ENCODE results near the gene IBTK.
"Not testable (repeated sequence)": the region's sequence is repeated elsewhere in the genome, so short reads cannot be mapped to it uniquely, and the experiment has no call there.

Gene IBTK

DNA sequence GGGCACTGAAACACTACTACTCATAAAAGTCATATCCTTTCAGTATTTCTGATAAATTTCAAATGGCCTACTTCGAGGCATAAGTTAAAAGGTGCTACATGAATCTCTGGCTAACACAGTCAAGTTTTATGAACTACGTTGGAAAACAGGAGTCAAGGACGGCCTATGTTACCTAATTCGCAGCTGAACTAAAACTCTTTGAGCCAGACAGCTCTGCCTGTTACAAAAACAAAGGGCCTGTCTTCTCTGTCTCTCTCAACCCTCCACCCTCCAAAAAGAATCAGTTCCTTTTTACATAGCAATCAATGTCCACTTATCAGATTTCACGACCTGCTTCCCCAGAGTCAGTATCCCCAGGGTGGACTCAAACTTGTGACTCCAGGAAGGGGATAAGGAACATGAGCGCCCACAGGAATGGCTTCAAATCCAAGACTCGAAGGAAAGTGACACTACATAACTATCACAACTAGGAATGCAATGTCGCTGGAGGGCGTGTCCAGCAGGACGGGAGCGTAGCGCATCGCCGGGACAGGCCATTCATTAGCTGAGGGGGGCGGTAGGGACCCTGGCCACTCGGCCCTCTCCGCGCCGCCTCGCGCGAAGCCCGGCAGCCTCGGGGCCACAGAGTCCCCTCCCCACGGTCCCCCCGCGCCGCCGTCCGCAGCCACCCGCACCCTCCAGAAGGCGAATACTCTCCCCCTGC, 591 bp downstream of the IBTK start:
- peak; percentile 91 for DNase-seq

- DNase-seq: no peak
Observed at GRCh38 chr6:82246370-82246769, 1.2 kb downstream of the IBTK start.

- no peak for DNase-seq
Observed at GRCh38 chr6:82245376-82245775, 2.2 kb downstream of the IBTK start.

DNA sequence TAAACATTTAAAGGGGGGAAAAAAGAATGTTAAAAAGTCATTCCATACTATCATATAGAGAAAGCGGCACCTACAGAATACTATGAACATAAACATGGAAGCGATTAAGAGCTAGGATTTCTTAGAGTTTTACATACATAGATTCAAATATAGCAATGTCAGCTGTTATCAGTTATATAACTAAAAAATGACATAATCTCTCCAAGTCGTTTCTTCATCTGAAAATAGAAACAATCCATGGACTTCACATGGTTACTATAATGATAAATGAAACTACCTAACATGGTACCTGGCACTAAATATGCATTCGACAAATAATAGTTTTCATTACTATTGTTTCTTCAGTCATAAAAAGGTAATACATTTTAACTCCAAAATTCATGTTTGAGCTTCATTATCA, 3.7 kb downstream of the IBTK start:
- no peak for DNase-seq

GRCh38 chr6:82240186-82240585, 7.4 kb downstream of the IBTK start:
- peak; percentile 45 for DNase-seq

GRCh38 chr6:82239597-82239996, 7.9 kb downstream of the IBTK start:
- no peak for DNase-seq

DNA sequence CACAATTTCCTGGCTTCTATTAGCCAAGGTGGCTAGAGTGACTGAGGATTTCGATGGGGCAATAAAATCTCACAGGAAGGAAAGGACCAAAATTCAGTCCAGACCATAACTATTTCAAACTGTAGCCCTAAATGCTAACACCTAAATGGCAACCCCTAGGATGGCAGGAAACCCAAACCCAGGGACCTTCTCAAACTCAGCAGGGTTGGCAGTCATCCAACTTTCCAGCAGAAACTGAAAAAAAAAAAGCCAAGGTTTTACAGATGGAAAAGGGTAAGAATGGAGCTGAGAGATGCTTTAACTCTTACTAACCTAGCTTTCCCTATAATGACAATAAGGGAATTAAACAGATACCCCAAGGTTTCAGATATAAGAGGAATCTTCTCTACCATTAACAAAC, 10.5 kb downstream of the IBTK start:
- no peak for DNase-seq

GRCh38 chr6:82227770-82228169, 19.8 kb downstream of the IBTK start:
- DNase-seq: no peak

GRCh38 chr6:82220167-82220566, 27.4 kb downstream of the IBTK start:
- DNase-seq: no peak

GRCh38 chr6:82217018-82217586, 30.4 kb downstream of the IBTK start:
- DNase-seq: peak; percentile 80

- peak; percentile 26 for DNase-seq
Observed at GRCh38 chr6:82216549-82216948, 31.0 kb downstream of the IBTK start.

DNA sequence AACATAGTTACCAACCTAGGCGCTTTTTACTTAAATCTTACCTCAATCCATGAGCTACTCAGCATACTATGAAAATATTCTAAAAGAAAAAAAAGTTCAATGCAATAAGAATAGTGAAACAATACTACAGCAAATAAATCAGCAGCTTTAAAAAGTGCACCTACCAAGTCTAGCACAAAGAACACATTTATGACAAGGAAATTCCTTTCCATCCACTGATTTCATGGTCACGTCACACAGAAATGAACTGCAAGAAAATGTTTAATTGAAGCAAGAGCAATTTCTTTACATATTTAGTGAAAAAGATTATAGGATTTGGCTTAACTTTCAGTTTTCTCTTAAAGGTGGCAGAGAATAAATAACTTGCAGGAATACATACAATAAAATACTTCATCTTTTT, 36.2 kb downstream of the IBTK start:
- no peak for DNase-seq

DNA sequence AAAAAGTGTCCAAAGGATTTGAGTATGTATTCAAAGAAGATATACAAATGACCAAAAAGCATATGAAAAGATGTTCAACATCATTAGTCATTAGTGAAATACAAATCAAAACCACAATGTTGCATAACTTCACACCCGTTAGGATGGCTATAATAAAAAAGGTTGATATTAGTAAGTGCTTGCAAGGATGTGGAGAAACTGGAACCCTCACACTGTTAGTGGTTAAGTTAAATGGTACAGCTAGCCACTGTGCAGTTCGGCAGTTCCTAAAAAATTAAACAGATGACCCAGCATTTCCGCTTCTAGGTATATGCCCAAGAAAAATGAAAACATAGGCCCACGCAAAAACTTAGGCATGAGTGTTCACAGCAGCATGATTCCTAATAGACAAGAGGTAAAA, 38.6 kb downstream of the IBTK start:
- no peak for DNase-seq

DNA sequence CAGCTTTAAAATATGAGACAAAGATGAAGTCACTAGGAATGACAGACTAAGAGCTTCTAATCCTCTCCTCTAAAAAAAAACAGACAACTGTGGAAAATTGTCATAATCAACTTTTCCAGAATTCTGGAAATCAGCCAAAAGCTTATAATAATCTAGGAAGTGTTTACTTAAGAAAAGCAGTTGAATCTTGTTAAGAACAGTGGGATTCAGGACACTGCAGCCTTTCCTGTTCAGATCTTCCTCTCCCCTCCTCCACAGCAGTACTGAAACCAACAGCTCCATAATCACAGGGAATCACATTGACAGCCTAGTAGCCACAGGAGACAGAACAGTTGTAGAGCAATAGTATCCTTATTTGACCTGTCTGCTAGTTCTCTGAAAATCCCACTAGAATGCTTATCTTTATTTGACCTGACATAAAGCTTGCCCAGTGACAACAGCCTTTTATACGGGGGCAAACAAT, 41.6 kb downstream of the IBTK start:
- DNase-seq: peak; percentile 80

- DNase-seq: no peak
Observed at GRCh38 chr6:82204020-82204419, 43.5 kb downstream of the IBTK start.

GRCh38 chr6:82197784-82198183, 49.8 kb downstream of the IBTK start:
- DNase-seq: no peak

- not testable (repeated sequence) for DNase-seq
Observed at GRCh38 chr6:82197245-82197644, 50.3 kb downstream of the IBTK start.

DNA sequence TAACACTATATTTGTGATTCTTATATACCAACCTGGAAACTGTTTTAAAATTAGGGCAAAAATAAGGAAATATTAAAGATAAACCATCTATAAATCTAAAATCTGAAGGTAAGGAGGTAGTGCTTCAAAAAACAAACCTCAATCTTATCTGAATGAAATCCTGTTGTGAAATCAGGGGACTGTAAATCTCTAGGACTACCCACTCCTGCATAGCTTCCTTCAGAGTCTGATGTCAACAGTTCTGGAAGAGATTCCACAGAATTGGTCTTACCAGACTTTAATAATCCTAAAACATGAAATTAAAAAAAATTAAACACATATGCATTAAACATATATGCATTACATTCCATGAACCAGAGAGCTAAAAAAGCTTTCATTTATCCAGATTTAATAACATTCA, 51.4 kb downstream of the IBTK start:
- DNase-seq: no peak

DNA sequence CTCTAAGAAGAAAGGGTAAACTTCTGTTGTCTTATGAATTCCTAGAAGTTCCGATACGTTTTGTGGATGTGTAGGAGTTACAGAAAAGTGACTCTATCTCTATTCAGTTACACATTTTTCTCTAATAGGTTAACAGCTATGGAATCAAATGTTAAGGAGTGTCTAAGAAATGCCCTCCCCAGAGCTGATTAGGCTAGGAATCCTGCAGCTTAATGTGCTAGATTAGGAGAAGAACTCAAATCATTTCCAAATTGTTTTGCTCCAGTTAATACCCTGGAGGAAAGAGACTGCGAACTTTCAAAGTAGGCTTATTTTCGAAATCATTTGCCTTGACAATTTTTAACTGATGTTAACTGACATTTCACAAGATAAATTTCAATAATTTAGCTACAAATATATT, 51.9 kb downstream of the IBTK start:
- no peak for DNase-seq

DNA sequence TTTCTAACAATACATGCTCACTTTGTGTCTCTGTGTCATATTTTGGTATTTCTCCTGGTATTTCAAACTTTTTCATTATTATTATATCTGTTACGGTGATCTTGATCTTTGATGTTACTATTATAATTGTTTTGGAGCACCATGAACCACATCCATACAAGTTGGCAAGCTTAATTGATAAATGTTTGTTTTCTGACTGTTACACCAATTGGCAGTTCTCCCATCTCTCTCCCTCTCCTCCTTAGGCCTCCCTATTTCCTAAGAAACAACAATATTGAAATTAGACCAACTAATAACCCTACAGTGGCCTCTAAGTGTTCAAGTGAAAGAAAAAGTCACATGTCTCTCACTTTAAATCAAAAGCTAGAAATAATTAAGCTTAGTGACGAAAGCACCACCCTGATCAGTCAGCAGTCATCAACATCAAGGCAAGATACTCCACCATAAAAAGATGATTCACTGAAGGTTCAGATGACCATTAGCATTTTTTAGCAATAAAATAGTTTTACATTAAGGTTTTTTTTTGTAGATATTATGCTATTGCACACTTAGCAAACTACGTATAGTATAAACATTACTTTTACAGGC, 61.5 kb downstream of the IBTK start:
- DNase-seq: no peak

GRCh38 chr6:82183642-82184282, 63.8 kb downstream of the IBTK start:
- no peak for DNase-seq

DNA sequence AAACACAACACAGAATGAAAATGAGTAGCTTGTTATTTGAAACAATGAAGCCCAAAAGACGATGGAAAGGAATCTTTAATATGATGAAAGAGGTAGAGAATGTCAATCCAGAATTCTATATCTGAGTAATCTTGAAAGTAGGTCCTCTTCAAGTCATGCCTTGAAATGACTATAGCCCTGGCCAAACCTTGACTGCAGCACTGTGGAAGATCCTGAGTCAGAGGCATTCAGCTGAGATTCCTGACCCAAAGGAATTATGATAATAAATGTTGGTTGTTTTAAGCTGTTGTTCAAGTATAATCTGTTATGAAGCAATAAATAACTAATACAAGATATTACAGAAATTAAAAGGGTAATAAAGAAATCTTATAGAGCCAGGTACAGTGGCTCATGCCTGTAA, 64.8 kb downstream of the IBTK start:
- no peak for DNase-seq

DNA sequence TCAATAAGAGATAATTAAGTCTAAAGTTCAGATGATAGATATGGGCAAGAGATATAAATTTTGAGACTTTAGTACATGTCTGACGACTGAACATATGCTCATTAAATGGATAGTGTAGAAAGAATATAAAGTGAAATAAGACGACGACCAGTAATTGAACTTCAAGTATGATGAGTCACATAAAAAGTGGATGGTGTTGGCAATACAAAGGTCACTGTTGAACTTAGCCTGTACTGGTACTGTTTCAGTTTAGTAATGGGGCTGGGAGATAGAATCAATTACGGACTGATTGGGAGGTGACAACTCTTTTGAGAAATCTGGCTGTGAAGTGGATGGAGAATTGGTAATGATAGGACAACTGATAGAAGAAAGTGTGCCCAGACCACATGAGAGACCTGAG, 68.1 kb downstream of the IBTK start:
- no peak for DNase-seq

DNA sequence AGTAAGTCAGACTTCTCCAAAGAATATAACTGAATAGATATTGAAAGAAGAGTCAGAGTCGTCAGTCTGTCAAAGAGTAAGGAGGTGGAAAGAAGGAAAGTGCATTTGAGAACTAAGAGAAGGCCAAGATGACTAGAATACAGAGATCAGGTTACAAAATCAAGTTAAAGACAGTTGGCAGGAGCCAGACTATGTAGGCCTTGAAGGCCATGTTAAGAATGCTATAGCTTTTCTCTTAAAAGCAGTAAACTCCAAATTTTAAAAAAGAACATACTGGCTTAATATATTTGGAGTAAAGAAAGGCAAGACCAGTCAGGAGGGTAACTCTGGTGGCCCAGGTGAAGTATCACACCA, 68.8 kb downstream of the IBTK start:
- DNase-seq: no peak
